HEK293 (cell line): ENCODE results near the gene MICU1.

Experiments
- ZFP37 ChIP-seq: fragments of 450-650 bp; formaldehyde crosslinking; IDR thresholded peaks from 2 replicates; pipeline ENCODE4 v1.5.1; 2016; ENCODE audit warnings: missing biosample characterization, missing genetic modification characterization
- ZNF175 ChIP-seq: fragments of 450-650 bp; formaldehyde crosslinking; IDR thresholded peaks from 2 replicates; pipeline ENCODE4 v1.5.1; 2016; ENCODE audit warnings: missing biosample characterization, missing genetic modification characterization
- ZNF701 ChIP-seq: fragments of 450-650 bp; formaldehyde crosslinking; IDR thresholded peaks from 2 replicates; pipeline ENCODE4 v1.5.1; 2016; ENCODE audit warnings: missing biosample characterization, missing genetic modification characterization
- ZNF768 ChIP-seq: fragments of 450-650 bp; formaldehyde crosslinking; IDR thresholded peaks from 2 replicates; pipeline ENCODE4 v1.5.1; 2018; ENCODE audit warnings: missing biosample characterization, mild to moderate bottlenecking, missing genetic modification characterization
- TF ChIP-seq, protein P1 (sequence below): fragments of 450-650 bp; formaldehyde crosslinking; IDR thresholded peaks from 2 replicates; pipeline ENCODE4 v1.5.1; 2016; ENCODE audit warnings: missing biosample characterization, missing genetic modification characterization
- TF ChIP-seq, protein P2 (sequence below): fragments of 450-650 bp; formaldehyde crosslinking; IDR thresholded peaks from 2 replicates; pipeline ENCODE4 v1.5.1; 2016; ENCODE audit warnings: missing biosample characterization, missing genetic modification characterization

DNA sequence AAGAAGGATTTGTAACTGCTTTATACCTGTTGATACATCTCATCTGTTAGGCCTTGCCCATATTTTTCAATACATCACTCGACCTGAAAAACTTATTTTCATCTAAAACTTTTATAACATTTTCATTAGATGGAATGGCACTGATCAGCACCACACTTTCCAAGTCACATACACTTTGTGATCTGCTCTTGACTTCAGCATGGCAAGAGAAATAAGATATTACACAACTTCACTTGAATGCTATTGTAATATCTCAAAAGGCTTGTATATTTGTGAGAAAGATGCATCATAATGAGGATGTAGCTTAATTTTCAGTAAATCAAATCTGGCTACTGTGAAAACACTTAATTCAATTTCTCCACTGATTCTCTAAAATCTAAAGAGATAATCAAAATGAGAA is 126.2 kb downstream of the MICU1 start:
- TF ChIP-seq, protein P1, sequence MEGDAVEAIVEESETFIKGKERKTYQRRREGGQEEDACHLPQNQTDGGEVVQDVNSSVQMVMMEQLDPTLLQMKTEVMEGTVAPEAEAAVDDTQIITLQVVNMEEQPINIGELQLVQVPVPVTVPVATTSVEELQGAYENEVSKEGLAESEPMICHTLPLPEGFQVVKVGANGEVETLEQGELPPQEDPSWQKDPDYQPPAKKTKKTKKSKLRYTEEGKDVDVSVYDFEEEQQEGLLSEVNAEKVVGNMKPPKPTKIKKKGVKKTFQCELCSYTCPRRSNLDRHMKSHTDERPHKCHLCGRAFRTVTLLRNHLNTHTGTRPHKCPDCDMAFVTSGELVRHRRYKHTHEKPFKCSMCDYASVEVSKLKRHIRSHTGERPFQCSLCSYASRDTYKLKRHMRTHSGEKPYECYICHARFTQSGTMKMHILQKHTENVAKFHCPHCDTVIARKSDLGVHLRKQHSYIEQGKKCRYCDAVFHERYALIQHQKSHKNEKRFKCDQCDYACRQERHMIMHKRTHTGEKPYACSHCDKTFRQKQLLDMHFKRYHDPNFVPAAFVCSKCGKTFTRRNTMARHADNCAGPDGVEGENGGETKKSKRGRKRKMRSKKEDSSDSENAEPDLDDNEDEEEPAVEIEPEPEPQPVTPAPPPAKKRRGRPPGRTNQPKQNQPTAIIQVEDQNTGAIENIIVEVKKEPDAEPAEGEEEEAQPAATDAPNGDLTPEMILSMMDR (tag by site-specific recombination), result no peak
- TF ChIP-seq, protein P2, sequence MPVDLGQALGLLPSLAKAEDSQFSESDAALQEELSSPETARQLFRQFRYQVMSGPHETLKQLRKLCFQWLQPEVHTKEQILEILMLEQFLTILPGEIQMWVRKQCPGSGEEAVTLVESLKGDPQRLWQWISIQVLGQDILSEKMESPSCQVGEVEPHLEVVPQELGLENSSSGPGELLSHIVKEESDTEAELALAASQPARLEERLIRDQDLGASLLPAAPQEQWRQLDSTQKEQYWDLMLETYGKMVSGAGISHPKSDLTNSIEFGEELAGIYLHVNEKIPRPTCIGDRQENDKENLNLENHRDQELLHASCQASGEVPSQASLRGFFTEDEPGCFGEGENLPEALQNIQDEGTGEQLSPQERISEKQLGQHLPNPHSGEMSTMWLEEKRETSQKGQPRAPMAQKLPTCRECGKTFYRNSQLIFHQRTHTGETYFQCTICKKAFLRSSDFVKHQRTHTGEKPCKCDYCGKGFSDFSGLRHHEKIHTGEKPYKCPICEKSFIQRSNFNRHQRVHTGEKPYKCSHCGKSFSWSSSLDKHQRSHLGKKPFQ, result no peak
- TF ChIP-seq ZNF768 (no peak), ZFP37 (tag by site-specific recombination) (no peak), ZNF701 (tag by site-specific recombination) (no peak), ZNF175 (tag by site-specific recombination) (no peak)
